Spinal cord (tissue), 10 donors: ENCODE results near the gene LRRC53. TPM values are rescaled to one million over a fixed set of nuclear protein-coding genes. Genes with fewer than 3 reads are reported as not detected.

Experiments
- DNase-seq, 6 donors: peaks; one replicate each; pipeline versions ENCODE4 v3.0.0 to v3.0.0-alpha.2; 2013 to 2015; ENCODE audit warnings: low spot score in 6 of 6, low read depth in 4 of 6
- H3K27ac ChIP-seq: one replicate; pipeline ENCODE4 v1.5.1; 2013; ENCODE audit warnings: low read depth, low read length, control low read depth
- H3K27me3 ChIP-seq: one replicate; pipeline ENCODE4 v1.6.1; 2013; ENCODE audit warnings: low read length; ENCODE audit not compliant: control insufficient read depth, insufficient read depth
- H3K36me3 ChIP-seq: one replicate; pipeline ENCODE4 v1.6.1; 2013; ENCODE audit warnings: low read length; ENCODE audit not compliant: control insufficient read depth, insufficient read depth
- H3K4me1 ChIP-seq: one replicate; pipeline ENCODE4 v1.6.1; 2013; ENCODE audit warnings: low read length; ENCODE audit not compliant: control insufficient read depth, insufficient read depth
- H3K4me3 ChIP-seq: one replicate; pipeline ENCODE4 v1.5.1; 2013; ENCODE audit warnings: low read depth, low read length, control low read depth
- H3K9me3 ChIP-seq: one replicate; pipeline ENCODE4 v1.6.1; 2013; ENCODE audit warnings: low read length; ENCODE audit not compliant: control insufficient read depth, insufficient read depth
- WGBS: methylation state at CpG from one replicate; pipeline ENCODE4 v1.1.5; 2013; ENCODE audit warnings: missing lambda C conversion rate; ENCODE audit not compliant: insufficient coverage; 5-methylcytosine and 5-hydroxymethylcytosine counted together
- polyA plus RNA-seq, 2 donors: library from polyadenylated mRNA; unstranded; fragments of 120-200 nt; gene quantifications; one replicate each; pipeline ENCODE4 v1.2.1, GENCODE V29; 2013; ENCODE audit not compliant: insufficient read length in 2 of 2
- total RNA-seq, 2 donors: library from RNA; depleted of rRNA in 1 of 2; stranded (reverse); fragments of 120-200 nt in 1 of 2; fragments of >200 nt in 1 of 2; gene quantifications; one replicate each; pipeline versions ENCODE4 v1.2.3 to v1.2.4, GENCODE V29; 2013 to 2014
- donor health status: healthy.

The LRRC53 gene
- total and polyA plus RNA-seq, 4 donors, result 0.05 to 0.40 (median 0.06) TPM

- no peaks in the 10 kb centered on the region for H3K4me1 ChIP-seq
- H3K4me3 ChIP-seq, result no peak overlapping the region
- no peaks in the 10 kb centered on the region for H3K9me3 ChIP-seq
- H3K27me3 ChIP-seq, result no peaks in the 10 kb centered on the region
- DNase-seq, result peak in 2 of 6 donors; percentile 17 to 76
- no peak overlapping the region for H3K27ac ChIP-seq
- H3K36me3 ChIP-seq, result no peaks in the 10 kb centered on the region
- WGBS, result 43% methylated on average over 1 of the region's 6 CpGs
Measured at GRCh38 chr1:74474585-74474984, 37.8 kb downstream of the LRRC53 start.

GRCh38 chr1:74471470-74471869, 40.9 kb downstream of the LRRC53 start:
- DNase-seq, result no peak
- WGBS, result no CpG with 5 or more reads among the region's 3 CpGs
- H3K27me3 ChIP-seq, result no peaks in the 10 kb centered on the region

GRCh38 chr1:74470936-74471335, 41.5 kb downstream of the LRRC53 start:
- H3K9me3 ChIP-seq, result no peaks in the 10 kb centered on the region
- H3K36me3 ChIP-seq, result no peaks in the 10 kb centered on the region
- no peaks in the 10 kb centered on the region for H3K27me3 ChIP-seq
- WGBS, result 55% methylated on average over 3 of the region's 3 CpGs
- H3K27ac ChIP-seq, result no peak overlapping the region
- H3K4me3 ChIP-seq, result no peak overlapping the region
- no peaks in the 10 kb centered on the region for H3K4me1 ChIP-seq
- no peak for DNase-seq

More at GRCh38 chr1:74471470-74471869, 40.9 kb downstream of the LRRC53 start:
- no peak overlapping the region for H3K4me3 ChIP-seq
- no peaks in the 10 kb centered on the region for H3K4me1 ChIP-seq
- no peak overlapping the region for H3K27ac ChIP-seq
- H3K9me3 ChIP-seq, result no peaks in the 10 kb centered on the region
- no peaks in the 10 kb centered on the region for H3K36me3 ChIP-seq

GRCh38 chr1:74470251-74470650, 42.2 kb downstream of the LRRC53 start:
- 82% methylated on average over 3 of the region's 3 CpGs for WGBS
- H3K27ac ChIP-seq, result no peak overlapping the region

GRCh38 chr1:74468982-74469603, 43.3 kb downstream of the LRRC53 start:
- WGBS, result no CpG with 5 or more reads among the region's 2 CpGs
- H3K9me3 ChIP-seq, result no peaks in the 10 kb centered on the region
- DNase-seq, result peak in 5 of 6 donors; percentile 51 to 95 (median 71)
- no peaks in the 10 kb centered on the region for H3K4me1 ChIP-seq
- no peaks in the 10 kb centered on the region for H3K27me3 ChIP-seq
- no peak overlapping the region for H3K4me3 ChIP-seq
- H3K27ac ChIP-seq, result no peak overlapping the region
- peaks cover 5% of the 10 kb centered on the region for H3K36me3 ChIP-seq

More at GRCh38 chr1:74470251-74470650, 42.2 kb downstream of the LRRC53 start:
- H3K27me3 ChIP-seq, result no peaks in the 10 kb centered on the region
- H3K4me3 ChIP-seq, result no peak overlapping the region
- no peaks in the 10 kb centered on the region for H3K4me1 ChIP-seq
- peak in 1 of 6 donors; percentile 68 for DNase-seq
- H3K9me3 ChIP-seq, result no peaks in the 10 kb centered on the region
- peaks cover 3% of the 10 kb centered on the region for H3K36me3 ChIP-seq

- no peak overlapping the region for H3K27ac ChIP-seq
- no peak overlapping the region for H3K4me3 ChIP-seq
- peaks cover 5% of the 10 kb centered on the region for H3K36me3 ChIP-seq
- peak in 1 of 6 donors; percentile 26 for DNase-seq
- H3K27me3 ChIP-seq, result no peaks in the 10 kb centered on the region
- no peaks in the 10 kb centered on the region for H3K4me1 ChIP-seq
- 95% methylated on average over 2 of the region's 3 CpGs for WGBS
- no peaks in the 10 kb centered on the region for H3K9me3 ChIP-seq
Measured at GRCh38 chr1:74467786-74468377, 44.5 kb downstream of the LRRC53 start.

GRCh38 chr1:74465193-74465681, 47.2 kb downstream of the LRRC53 start:
- Histone ChIP-seq H3K36me3 (peaks cover 5% of the 10 kb centered on the region), H3K4me1 (no peaks in the 10 kb centered on the region), H3K27me3 (no peaks in the 10 kb centered on the region), H3K4me3 (no peak overlapping the region), H3K27ac (no peak overlapping the region), H3K9me3 (no peaks in the 10 kb centered on the region)
- over 99% methylated on average over 24 of the region's 24 CpGs for WGBS
- DNase-seq, result no peak

GRCh38 chr1:74464037-74464436, 48.4 kb downstream of the LRRC53 start:
- no peak for DNase-seq
- Histone ChIP-seq H3K27ac (no peak overlapping the region), H3K4me3 (no peak overlapping the region), H3K27me3 (no peaks in the 10 kb centered on the region), H3K4me1 (no peaks in the 10 kb centered on the region), H3K9me3 (no peaks in the 10 kb centered on the region), H3K36me3 (peaks cover 5% of the 10 kb centered on the region)
- WGBS, result no CpG with 5 or more reads among the region's 6 CpGs

- peak in 2 of 6 donors; percentile 14 to 19 for DNase-seq
- no peaks in the 10 kb centered on the region for H3K27me3 ChIP-seq
- H3K9me3 ChIP-seq, result no peaks in the 10 kb centered on the region
- H3K36me3 ChIP-seq, result peaks cover 5% of the 10 kb centered on the region
- no peak overlapping the region for H3K27ac ChIP-seq
- 89% methylated on average over 3 of the region's 9 CpGs for WGBS
- H3K4me1 ChIP-seq, result no peaks in the 10 kb centered on the region
- no peak overlapping the region for H3K4me3 ChIP-seq
Measured at GRCh38 chr1:74463333-74463988, 49.0 kb downstream of the LRRC53 start.
